ENCODE measurements around the gene GABPB2.

DNA sequence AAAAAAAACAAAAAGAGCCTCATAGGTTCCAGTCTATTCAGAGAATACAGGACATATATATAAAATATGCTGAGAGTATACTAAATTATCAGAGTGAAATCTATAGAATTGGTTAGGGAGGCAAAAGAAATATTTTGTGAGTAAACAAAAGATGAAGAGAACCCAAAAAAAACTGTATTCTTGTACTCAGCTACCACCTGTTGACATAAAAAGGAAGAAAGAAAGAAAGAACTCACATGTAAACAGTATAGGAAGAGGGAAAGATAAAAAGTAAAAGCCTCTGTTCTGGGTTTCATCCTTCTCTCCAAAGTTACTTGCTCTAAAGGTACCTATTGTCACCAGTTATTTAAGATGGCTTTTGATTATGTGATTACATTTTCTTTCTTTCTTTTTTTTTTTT, 44.1 kb upstream of the GABPB2 start:
- TF ChIP-seq, protein P1, sequence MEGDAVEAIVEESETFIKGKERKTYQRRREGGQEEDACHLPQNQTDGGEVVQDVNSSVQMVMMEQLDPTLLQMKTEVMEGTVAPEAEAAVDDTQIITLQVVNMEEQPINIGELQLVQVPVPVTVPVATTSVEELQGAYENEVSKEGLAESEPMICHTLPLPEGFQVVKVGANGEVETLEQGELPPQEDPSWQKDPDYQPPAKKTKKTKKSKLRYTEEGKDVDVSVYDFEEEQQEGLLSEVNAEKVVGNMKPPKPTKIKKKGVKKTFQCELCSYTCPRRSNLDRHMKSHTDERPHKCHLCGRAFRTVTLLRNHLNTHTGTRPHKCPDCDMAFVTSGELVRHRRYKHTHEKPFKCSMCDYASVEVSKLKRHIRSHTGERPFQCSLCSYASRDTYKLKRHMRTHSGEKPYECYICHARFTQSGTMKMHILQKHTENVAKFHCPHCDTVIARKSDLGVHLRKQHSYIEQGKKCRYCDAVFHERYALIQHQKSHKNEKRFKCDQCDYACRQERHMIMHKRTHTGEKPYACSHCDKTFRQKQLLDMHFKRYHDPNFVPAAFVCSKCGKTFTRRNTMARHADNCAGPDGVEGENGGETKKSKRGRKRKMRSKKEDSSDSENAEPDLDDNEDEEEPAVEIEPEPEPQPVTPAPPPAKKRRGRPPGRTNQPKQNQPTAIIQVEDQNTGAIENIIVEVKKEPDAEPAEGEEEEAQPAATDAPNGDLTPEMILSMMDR (IDR thresholded peaks at IDR 0.05; ENCODE audit: insufficient read depth, low read depth, low read length): no peak
- TF ChIP-seq EZH2 (IDR thresholded peaks at IDR 0.05; ENCODE audit: insufficient read depth, low read length): no peak

Measured in astrocyte (in vitro differentiated cells and primary cell).